Measurements from ENCODE around the gene SELENOK. TPM values are rescaled to one million over a fixed set of nuclear protein-coding genes. Genes with fewer than 3 reads are reported as not detected.

SELENOK gene
- total RNA-seq, 1 donor from 2014 or later: 76.6 TPM

GRCh38 chr3:53863145-53863544 lies 28.5 kb downstream of the SELENOK start:
- H3K27ac Mint-ChIP-seq: no peak overlapping the region
- Histone ChIP-seq H3K9me3 (ENCODE audit: low read depth) (no peaks in the 10 kb centered on the region), H3K27me3 (no peaks in the 10 kb centered on the region), H3K79me2 (ENCODE audit: low read depth) (no peaks in the 10 kb centered on the region), H3K27ac (no peak overlapping the region), H3K4me1 (no peaks in the 10 kb centered on the region), H3K4me2 (no peak overlapping the region), H2AFZ (replicated peaks) (no peak overlapping the region), H4K20me1 (ENCODE audit: low read depth) (no peaks in the 10 kb centered on the region), H3K36me3 (peaks cover 10% of the 10 kb centered on the region), H3K9ac (no peak overlapping the region), H3K4me3 (no peak overlapping the region), H3F3A (ENCODE audit: low read depth) (no peaks in the 10 kb centered on the region)
- TF ChIP-seq EZH2phosphoT487 (IDR thresholded peaks at IDR 0.05) (no peak), EZH2 (IDR thresholded peaks at IDR 0.05) (no peak), CTCF (IDR thresholded peaks at IDR 0.05) (no peak)
- H3K27me3 Mint-ChIP-seq (ENCODE audit: insufficient read depth, low read depth): no peaks in the 10 kb centered on the region
- H3K9me3 Mint-ChIP-seq: no peaks in the 10 kb centered on the region
- DNase-seq (ENCODE audit: low spot score): no peak
- H3K4me3 Mint-ChIP-seq: no peak overlapping the region
- H3K4me1 Mint-ChIP-seq: peaks cover 7% of the 10 kb centered on the region
- H3K36me3 Mint-ChIP-seq: peaks cover 27% of the 10 kb centered on the region

GRCh38 chr3:53862241-53862640 lies 29.4 kb downstream of the SELENOK start:
- no peaks in the 10 kb centered on the region for H3F3A ChIP-seq (ENCODE audit: low read depth)
- H3K27me3 ChIP-seq: no peaks in the 10 kb centered on the region
- no peak overlapping the region for H2AFZ ChIP-seq (replicated peaks)
- H3K4me3 Mint-ChIP-seq: no peak overlapping the region
- peaks cover 10% of the 10 kb centered on the region for H3K36me3 ChIP-seq
- H3K27ac Mint-ChIP-seq: no peak overlapping the region
- H3K27ac ChIP-seq: no peak overlapping the region
- no peak overlapping the region for H3K4me2 ChIP-seq
- peaks cover 8% of the 10 kb centered on the region for H3K4me1 Mint-ChIP-seq
- peaks cover 28% of the 10 kb centered on the region for H3K36me3 Mint-ChIP-seq
- H3K4me1 ChIP-seq: no peaks in the 10 kb centered on the region
- no peaks in the 10 kb centered on the region for H4K20me1 ChIP-seq (ENCODE audit: low read depth)
- H3K9me3 Mint-ChIP-seq: no peaks in the 10 kb centered on the region
- no peak overlapping the region for H3K9ac ChIP-seq
- TF ChIP-seq EZH2phosphoT487 (IDR thresholded peaks at IDR 0.05) (no peak), CTCF (IDR thresholded peaks at IDR 0.05) (no peak), EZH2 (IDR thresholded peaks at IDR 0.05) (no peak)
- H3K9me3 ChIP-seq (ENCODE audit: low read depth): no peaks in the 10 kb centered on the region
- no peak overlapping the region for H3K4me3 ChIP-seq
- H3K79me2 ChIP-seq (ENCODE audit: low read depth): no peaks in the 10 kb centered on the region
- H3K27me3 Mint-ChIP-seq (ENCODE audit: insufficient read depth, low read depth): no peaks in the 10 kb centered on the region
- no peak for DNase-seq (ENCODE audit: low spot score)

- peaks cover 10% of the 10 kb centered on the region for H3K36me3 ChIP-seq
- H3K4me3 Mint-ChIP-seq: no peak overlapping the region
- TF ChIP-seq CTCF (IDR thresholded peaks at IDR 0.05): no peak
- no peak for TF ChIP-seq EZH2phosphoT487 (IDR thresholded peaks at IDR 0.05)
- TF ChIP-seq EZH2 (IDR thresholded peaks at IDR 0.05): no peak
- no peak overlapping the region for H3K27ac Mint-ChIP-seq
- H3K27ac ChIP-seq: no peak overlapping the region
- H3F3A ChIP-seq (ENCODE audit: low read depth): no peaks in the 10 kb centered on the region
- H3K79me2 ChIP-seq (ENCODE audit: low read depth): no peaks in the 10 kb centered on the region
- H3K9me3 ChIP-seq (ENCODE audit: low read depth): no peaks in the 10 kb centered on the region
- peaks cover 28% of the 10 kb centered on the region for H3K36me3 Mint-ChIP-seq
- DNase-seq (ENCODE audit: low spot score): no peak
- H3K27me3 Mint-ChIP-seq (ENCODE audit: insufficient read depth, low read depth): no peaks in the 10 kb centered on the region
- peaks cover 8% of the 10 kb centered on the region for H3K4me1 Mint-ChIP-seq
- no peaks in the 10 kb centered on the region for H4K20me1 ChIP-seq (ENCODE audit: low read depth)
- H3K9ac ChIP-seq: no peak overlapping the region
- H3K27me3 ChIP-seq: no peaks in the 10 kb centered on the region
- H3K4me2 ChIP-seq: no peak overlapping the region
- no peak overlapping the region for H2AFZ ChIP-seq (replicated peaks)
- H3K4me1 ChIP-seq: no peaks in the 10 kb centered on the region
- no peaks in the 10 kb centered on the region for H3K9me3 Mint-ChIP-seq
- no peak overlapping the region for H3K4me3 ChIP-seq
Observed at GRCh38 chr3:53860196-53860595, 31.5 kb downstream of the SELENOK start.
